IPS-NIHi7 (cell line): ENCODE data around the gene CCDC47.
"Not testable (repeated sequence)": the region's sequence is repeated elsewhere in the genome, so short reads cannot be mapped to it uniquely, and the experiment has no call there.

ENCODE experiments used
- DNase-seq: peaks from one replicate; pipeline ENCODE4 v3.0.0; 2012; ENCODE audit warnings: mixed read lengths; ENCODE audit errors: extremely low spot score

The CCDC47 gene

DNA sequence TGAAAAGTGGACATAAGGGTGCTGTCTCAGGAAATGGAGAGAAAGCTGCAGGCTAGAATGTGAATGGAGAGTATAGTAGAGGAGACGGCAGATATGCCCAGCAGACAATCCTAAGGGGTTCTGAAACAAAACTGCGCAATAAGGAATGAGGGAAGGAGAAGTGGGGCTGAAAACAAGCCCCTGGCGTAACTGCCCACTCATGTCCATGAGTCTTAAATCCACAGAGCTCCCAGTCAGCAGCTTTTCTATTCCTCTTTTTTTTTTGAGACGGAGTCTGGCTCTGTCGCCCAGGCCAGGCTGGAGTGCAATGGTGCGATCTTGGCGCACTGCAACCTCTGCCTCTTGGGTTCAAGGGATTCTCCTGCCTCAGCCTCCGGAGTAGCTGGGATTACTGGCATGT is 37.7 kb downstream of the CCDC47 start:
- DNase-seq = no peak

DNA sequence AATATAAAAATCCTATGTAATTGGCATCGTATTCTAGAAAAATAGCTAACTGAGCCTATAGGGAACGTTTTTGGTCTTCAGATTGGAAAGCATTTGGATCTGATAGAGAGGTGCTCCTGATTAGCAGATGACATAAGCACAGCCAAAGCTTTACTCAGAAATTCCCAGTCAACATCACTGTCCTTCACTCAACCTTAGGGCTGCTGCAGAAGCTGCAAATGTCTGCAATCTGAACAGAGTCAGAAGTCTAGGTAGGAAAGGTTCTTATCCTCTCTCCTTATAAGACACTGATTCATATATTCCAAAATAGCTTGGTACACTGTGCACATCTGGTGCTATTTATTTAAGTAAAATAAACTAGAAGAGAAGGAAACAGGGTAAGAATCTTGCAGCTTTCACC is 51.0 kb downstream of the CCDC47 start:
- no peak for DNase-seq

- DNase-seq = not testable (repeated sequence)
These were observed 53.2 kb downstream of the CCDC47 start for GRCh38 chr17:63720194-63720593.

- no peak for DNase-seq
These were observed 54.4 kb downstream of the CCDC47 start for GRCh38 chr17:63718988-63719387.

DNA sequence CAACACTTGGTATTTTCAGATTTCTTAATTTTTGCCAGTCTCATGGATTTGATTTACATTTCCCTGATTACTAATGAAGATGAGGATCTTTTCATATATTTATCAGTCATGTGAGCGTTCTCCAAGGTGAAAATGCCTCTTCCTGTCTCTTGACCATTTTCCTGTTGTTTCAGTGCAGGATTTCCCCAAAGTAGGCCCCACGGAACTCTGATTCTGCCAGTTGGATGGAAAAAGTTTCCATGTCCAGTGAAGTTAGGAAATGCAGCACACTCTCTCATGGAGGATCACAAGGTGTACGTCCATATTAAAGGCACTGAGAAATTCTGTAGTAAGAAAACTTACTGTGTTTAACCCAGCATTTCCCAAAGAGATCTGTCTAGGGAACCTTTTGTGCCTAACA is 57.0 kb downstream of the CCDC47 start:
- no peak for DNase-seq

DNA sequence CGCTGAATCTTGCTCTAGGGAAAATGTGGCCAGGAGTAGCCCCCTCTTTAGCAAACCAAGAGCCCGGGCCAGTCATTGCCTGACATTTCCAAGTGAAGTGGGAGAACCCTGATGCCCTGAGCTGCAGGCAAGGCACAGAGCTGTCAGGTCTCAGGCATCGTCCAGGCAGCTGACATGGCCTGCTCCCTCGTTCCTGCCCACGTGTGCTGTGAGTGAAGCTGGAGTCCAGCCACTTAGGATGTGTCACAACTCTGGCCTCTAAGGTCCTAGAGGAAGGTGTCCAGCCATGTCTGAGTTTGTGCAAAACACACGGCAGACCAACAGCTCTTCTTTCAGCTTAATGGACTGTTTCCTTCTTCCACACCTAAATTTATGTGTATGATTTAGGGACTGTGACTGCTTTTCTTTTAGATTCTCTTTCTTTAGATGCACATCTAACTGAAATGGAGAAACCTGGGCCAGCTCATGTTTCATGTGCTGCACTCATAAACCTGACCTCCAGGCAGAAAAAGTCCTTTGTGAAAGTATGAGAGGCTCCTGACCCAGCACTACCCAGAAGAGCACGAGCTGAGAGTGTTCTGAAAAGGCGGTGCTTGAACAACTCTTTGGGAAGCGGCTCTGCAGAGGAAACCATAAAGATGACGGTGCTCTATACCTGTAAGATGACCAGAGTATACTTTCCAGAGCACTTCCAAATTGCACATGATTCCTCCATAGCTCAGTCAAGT is 58.7 kb downstream of the CCDC47 start:
- DNase-seq = no peak

GRCh38 chr17:63709110-63709509 is 64.3 kb downstream of the CCDC47 start:
- DNase-seq = no peak

DNA sequence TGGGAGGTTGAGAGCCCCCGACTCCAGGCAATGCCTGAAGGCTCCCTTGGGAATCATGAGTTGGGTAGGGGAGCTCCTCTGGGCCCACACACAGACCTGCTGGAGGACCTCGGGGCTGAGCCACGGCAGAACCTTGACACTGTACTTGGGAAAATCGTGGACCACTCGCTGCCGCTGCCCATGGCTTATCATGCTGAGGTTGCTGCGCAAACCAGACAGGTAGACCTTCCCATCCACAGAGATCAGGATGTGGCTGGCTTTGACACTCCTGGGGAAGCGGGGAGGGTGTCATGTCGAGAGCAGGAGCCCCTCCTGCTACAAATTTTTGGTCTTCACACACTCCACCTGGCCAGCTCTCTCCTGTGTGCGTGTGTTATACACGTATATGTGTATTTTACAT is 66.2 kb downstream of the CCDC47 start:
- DNase-seq = no peak

GRCh38 chr17:63706336-63707082 is 66.9 kb downstream of the CCDC47 start:
- DNase-seq = no peak

DNA sequence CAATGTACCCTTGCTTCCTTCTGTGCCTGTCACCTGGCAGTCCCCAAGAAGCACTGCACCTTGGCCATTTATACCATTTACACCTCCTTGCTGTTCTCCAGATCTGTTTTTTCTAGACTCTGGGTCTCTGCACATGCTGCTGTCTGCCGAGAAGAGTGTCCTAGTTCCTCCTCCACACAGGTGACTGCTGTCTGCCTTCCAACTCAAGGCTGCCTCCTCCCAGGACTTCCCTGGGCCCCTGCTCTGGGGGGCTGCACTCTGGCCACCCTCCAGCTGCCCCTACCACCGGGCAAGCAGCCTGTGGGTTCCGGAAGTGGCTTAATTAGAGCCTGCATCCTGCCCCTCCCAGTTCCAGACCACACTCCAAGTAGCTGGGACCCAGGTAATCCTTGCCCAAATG is 67.7 kb downstream of the CCDC47 start:
- no peak for DNase-seq

DNA sequence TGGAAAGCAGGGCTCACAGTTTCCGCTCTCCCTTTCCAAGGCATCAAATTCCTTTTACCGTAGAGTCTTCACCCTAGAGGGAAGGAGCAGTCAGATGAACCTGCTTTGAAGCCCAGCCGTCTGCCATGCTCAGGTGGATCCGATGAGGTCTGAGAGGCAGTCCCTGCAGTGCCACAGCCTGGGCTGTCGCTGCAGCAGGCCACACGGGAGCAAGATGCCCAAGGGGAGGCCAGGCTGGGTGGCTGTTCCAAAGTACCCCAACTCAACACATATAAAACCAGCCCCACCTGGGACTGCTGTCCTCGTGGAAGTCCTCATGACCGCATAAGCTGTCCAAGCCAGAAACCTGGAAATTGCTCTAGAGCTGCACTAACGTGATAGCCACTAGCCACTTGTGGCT is 68.6 kb downstream of the CCDC47 start:
- DNase-seq = no peak

DNA sequence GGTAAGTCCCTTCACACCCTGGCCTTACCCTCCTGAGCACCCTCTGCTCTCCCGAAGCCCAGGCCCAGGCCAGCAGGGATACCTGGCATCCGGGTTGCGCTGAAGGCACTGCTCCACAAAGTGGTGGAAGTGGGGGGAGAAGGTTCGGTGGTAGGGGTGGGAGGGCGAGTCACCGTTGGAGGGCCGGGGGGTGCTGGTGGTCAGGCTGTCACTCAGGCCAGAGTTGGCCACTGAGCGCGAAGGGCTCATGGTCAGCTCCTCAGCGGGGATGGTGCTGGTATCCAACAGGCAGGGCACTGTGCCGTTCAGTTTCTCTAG is 69.2 kb downstream of the CCDC47 start:
- no peak for DNase-seq

- DNase-seq = no peak
These were observed 69.7 kb downstream of the CCDC47 start for GRCh38 chr17:63703556-63704258.

DNA sequence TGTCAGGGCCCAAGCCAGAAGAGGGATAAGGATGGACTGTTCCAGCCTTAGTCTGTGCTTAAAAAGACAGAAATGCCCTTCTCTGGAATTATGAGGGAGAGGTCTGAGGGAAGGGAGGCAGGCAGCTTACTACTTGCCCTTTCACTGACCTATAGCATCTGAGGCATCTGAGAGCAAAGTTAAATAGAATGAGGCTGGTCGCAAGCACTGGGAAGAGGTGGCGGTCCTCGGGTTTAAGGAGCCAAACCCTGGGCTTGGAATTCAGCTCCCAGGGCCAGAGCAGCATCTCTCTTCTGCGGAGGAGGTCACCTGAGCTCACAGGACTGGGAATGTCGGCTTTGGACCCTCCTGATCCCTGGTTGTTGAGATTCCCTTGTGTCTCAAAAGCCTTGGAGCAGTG is 70.4 kb downstream of the CCDC47 start:
- no peak for DNase-seq

DNA sequence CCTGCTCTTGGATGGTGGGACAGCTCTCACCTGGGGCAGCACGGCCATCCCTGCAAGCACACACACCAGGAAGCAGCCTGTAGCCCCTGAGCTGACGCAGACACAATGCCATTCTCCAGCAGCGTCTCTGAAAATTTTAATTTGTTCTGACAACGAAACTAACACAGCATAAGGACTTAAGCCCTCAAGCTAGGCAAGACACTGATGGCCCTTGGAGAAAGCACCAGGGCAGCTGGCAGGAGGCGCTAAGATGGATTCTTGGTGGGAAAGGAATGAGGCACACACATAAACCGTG is 70.7 kb downstream of the CCDC47 start:
- no peak for DNase-seq

- no peak for DNase-seq
These were observed 71.3 kb downstream of the CCDC47 start for GRCh38 chr17:63701868-63702720.

DNA sequence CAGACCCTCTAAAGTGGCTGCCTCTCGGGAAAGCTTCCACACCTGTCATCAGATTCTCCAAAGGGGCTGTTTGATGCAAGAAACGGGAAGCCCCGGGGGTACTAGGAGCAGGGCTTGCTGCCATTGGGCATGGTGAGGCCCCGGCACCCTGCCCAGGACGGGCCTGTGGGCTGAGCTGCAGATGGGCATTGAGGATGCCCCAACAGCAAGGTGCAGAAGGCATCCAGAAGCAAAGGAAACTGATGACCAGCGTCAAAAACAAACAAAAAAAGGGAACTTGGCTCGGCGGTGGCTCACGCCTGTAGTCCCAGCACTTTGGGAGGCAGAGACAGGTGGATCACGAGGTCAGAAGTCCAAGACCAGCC is 72.0 kb downstream of the CCDC47 start:
- no peak for DNase-seq

- peak; percentile 76 for DNase-seq
These were observed 72.6 kb downstream of the CCDC47 start for GRCh38 chr17:63700528-63701455.

- peak; percentile 86 for DNase-seq
These were observed 73.5 kb downstream of the CCDC47 start, which contains the start of gene LIMD2 for GRCh38 chr17:63699638-63700527. Gene LIMD2, minus strand, starts transcription at chr17:63700125. Its CDS starts 827 bp downstream, at chr17:63699298.
